Measurements from ENCODE around the gene CDH23. TPM values are rescaled to one million over a fixed set of nuclear protein-coding genes. Genes with fewer than 3 reads are reported as not detected.

Gene CDH23
- total and polyA plus RNA-seq, 2 of the 8 experiments (the other 6 are each of a cell fraction or from before 2014, with no cell fraction given): 1.9 to 4.9 TPM

DNA sequence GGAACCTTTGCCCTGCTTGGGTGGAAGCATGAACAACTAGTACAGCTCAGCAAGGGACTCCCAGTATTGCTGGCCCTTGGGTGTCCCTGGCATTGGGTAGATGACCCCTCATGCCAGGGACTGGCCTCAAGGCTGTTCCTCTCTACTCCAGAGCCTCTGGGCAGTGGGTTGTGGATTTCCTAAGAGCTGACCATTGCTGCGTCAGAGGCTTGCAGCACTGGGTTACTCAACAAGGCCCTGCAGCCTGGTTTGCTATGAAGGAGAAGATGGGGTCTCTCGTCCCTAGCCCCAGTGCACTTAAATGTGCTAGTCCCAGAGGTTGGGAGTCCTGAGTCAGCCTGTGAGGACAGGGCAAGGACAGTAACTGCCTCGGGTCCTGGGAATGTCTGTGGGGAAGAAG, 374.1 kb downstream of the CDH23 start:
- H3K27me3 ChIP-seq (replicated peaks in 1 of 4; ENCODE audit: control insufficient read depth in 3 of 4, extremely low read depth in 1 of 4, insufficient read depth in 3 of 4, low read length in 3 of 4): peaks cover 3 to 23% (median 16%) of the 10 kb centered on the region in 4 experiments; a peak in 6 of 7 replicates
- no peak for DNase-seq (ENCODE audit: low read depth in 1 of 2, low spot score in 2 of 2)
- H3K36me3 ChIP-seq (ENCODE audit: control insufficient read depth in 2 of 4, insufficient read depth in 4 of 4, low read length in 3 of 4): no peaks in the 10 kb centered on the region
- H2AK5ac ChIP-seq (ENCODE audit: low read depth, low read length): no peak overlapping the region
- no peak overlapping the region for H2BK12ac ChIP-seq (ENCODE audit: low read depth, low read length)
- no peak overlapping the region for H2BK20ac ChIP-seq (ENCODE audit: low read length)
- no peak overlapping the region for H4K5ac ChIP-seq (ENCODE audit: insufficient read length, low read depth, low read length)
- H4K91ac ChIP-seq (replicated peaks; ENCODE audit: insufficient read length, low read length): no peak overlapping the region
- no peaks in the 10 kb centered on the region for H3K79me2 ChIP-seq (ENCODE audit: control insufficient read depth in 1 of 2, insufficient read depth in 2 of 2, low read length in 2 of 2)
- no peak overlapping the region for H3K18ac ChIP-seq (ENCODE audit: extremely low read depth, low read length)
- no peak overlapping the region for H3K4me2 ChIP-seq (ENCODE audit: insufficient read depth in 1 of 2, low read depth in 2 of 2, low read length in 2 of 2)
- no peak overlapping the region for H3K56ac ChIP-seq (replicated peaks; ENCODE audit: insufficient read length, low read depth, low read length)
- no peak overlapping the region for H2AFZ ChIP-seq (ENCODE audit: low read length)
- peaks cover 0 to 4% (median under 1%) of the 10 kb centered on the region in 4 experiments; a peak in 3 of 7 replicates for H3K4me1 ChIP-seq (replicated peaks in 1 of 4; ENCODE audit: control insufficient read depth in 3 of 4, insufficient read depth in 4 of 4, low read length in 3 of 4)
- WGBS, 2 experiments (ENCODE audit: extremely low coverage in 1 of 2, insufficient coverage in 1 of 2, insufficient read length in 1 of 2, insufficient replicate concordance in 2 of 2, low coverage in 1 of 2, low lambda C conversion rate in 2 of 2, missing lambda C conversion rate in 1 of 2): 77% methylated on average over 3 of the region's 3 CpGs; no CpG with 5 or more reads in 1 of the 2 experiments
- POLR2A ChIA-PET (ENCODE audit: partially characterized antibody): no interaction called here
- H3K4ac ChIP-seq (replicated peaks; ENCODE audit: insufficient read length, low read depth, low read length): no peak overlapping the region
- H4K20me1 ChIP-seq (replicated peaks in 1 of 2; ENCODE audit: control insufficient read depth in 1 of 2, insufficient read depth in 2 of 2, low read length in 2 of 2): peaks cover 0 to 2% of the 10 kb centered on the region in 2 experiments
- no peak overlapping the region for H3K14ac ChIP-seq (ENCODE audit: insufficient read length)
- H3K27ac ChIP-seq (ENCODE audit: low read depth, low read length): no peak overlapping the region
- H4K8ac ChIP-seq (ENCODE audit: extremely low read depth, insufficient read depth, low read length): no peak overlapping the region
- no peak overlapping the region for H2BK120ac ChIP-seq (replicated peaks; ENCODE audit: low read depth, low read length)
- CTCF ChIA-PET (ENCODE audit: partially characterized antibody): interaction anchor here (0.5 to 1.9 kb wide), 4 partner anchors 9 to 102 kb away, joined by 3 to 5 read pairs (median 4); no protein-coding TSS in a partner anchor
- H3K79me1 ChIP-seq (ENCODE audit: low read depth, low read length): no peaks in the 10 kb centered on the region
- no peak for FAIRE-seq
- no peak overlapping the region for H3K23ac ChIP-seq (ENCODE audit: insufficient read length)
- no peak overlapping the region for H2BK5ac ChIP-seq (ENCODE audit: low read depth, low read length)
- no peaks in the 10 kb centered on the region; the same call in 1 of the 2 replicates for H3K23me2 ChIP-seq (ENCODE audit: low read depth, low read length)
- H2BK15ac ChIP-seq (ENCODE audit: low read length): no peak overlapping the region
- H3K9me3 ChIP-seq (ENCODE audit: insufficient read depth in 2 of 2, low read depth in 1 of 2, low read length in 1 of 2): no peaks in the 10 kb centered on the region
- H3K9ac ChIP-seq (replicated peaks in 1 of 4; ENCODE audit: extremely low read depth in 1 of 4, low read depth in 3 of 4, low read length in 3 of 4): no peak overlapping the region
- H3K4me3 ChIP-seq (ENCODE audit: extremely low read depth in 1 of 4, insufficient read depth in 2 of 4, low read depth in 3 of 4, low read length in 4 of 4): no peak overlapping the region
- TF ChIP-seq RBBP5 (IDR thresholded peaks at IDR 0.05; ENCODE audit: borderline replicate concordance, low read depth, low read length) (no peak), SP1 (IDR thresholded peaks at IDR 0.05; ENCODE audit: low read depth, low read length) (no peak), CHD2 (IDR thresholded peaks at IDR 0.05; ENCODE audit: low read length) (no peak), BACH1 (IDR thresholded peaks at IDR 0.05; ENCODE audit: low read length) (no peak), NANOG (IDR thresholded peaks at IDR 0.05; ENCODE audit: insufficient read depth, low read depth, low read length, poor library complexity, severe bottlenecking) (no peak), KDM5A (IDR thresholded peaks at IDR 0.05; ENCODE audit: low read length) (no peak), SRF (IDR thresholded peaks at IDR 0.05; ENCODE audit: low read depth, low read length) (no peak), SUZ12 (IDR thresholded peaks at IDR 0.05; ENCODE audit: low read length) (no peak)
- TF ChIP-seq, protein P1, sequence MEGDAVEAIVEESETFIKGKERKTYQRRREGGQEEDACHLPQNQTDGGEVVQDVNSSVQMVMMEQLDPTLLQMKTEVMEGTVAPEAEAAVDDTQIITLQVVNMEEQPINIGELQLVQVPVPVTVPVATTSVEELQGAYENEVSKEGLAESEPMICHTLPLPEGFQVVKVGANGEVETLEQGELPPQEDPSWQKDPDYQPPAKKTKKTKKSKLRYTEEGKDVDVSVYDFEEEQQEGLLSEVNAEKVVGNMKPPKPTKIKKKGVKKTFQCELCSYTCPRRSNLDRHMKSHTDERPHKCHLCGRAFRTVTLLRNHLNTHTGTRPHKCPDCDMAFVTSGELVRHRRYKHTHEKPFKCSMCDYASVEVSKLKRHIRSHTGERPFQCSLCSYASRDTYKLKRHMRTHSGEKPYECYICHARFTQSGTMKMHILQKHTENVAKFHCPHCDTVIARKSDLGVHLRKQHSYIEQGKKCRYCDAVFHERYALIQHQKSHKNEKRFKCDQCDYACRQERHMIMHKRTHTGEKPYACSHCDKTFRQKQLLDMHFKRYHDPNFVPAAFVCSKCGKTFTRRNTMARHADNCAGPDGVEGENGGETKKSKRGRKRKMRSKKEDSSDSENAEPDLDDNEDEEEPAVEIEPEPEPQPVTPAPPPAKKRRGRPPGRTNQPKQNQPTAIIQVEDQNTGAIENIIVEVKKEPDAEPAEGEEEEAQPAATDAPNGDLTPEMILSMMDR (IDR thresholded peaks at IDR 0.05; ENCODE audit: control extremely low read depth in 1 of 3, insufficient read depth in 1 of 3, low read depth in 1 of 3, low read length in 3 of 3): no peak
- TF ChIP-seq, protein P2, sequence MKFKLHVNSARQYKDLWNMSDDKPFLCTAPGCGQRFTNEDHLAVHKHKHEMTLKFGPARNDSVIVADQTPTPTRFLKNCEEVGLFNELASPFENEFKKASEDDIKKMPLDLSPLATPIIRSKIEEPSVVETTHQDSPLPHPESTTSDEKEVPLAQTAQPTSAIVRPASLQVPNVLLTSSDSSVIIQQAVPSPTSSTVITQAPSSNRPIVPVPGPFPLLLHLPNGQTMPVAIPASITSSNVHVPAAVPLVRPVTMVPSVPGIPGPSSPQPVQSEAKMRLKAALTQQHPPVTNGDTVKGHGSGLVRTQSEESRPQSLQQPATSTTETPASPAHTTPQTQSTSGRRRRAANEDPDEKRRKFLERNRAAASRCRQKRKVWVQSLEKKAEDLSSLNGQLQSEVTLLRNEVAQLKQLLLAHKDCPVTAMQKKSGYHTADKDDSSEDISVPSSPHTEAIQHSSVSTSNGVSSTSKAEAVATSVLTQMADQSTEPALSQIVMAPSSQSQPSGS (IDR thresholded peaks at IDR 0.05; ENCODE audit: low read length): no peak
